Nephron (organoid): Measurements from ENCODE around the gene RGS6.

Experiments used
- H3K27ac Mint-ChIP-seq, 3 experiments: 2 replicates each; pipeline ENCODE4 v1.8.0; 2020; ENCODE audit warnings: mixed read lengths in 3 of 3, mild to moderate bottlenecking in 2 of 3, moderate library complexity in 1 of 3
- H3K27me3 Mint-ChIP-seq: 2 replicates; pipeline ENCODE4 v1.8.0; 2021; ENCODE audit warnings: low read depth, mild to moderate bottlenecking, moderate library complexity, mixed read lengths
- H3K36me3 Mint-ChIP-seq: 2 replicates; pipeline ENCODE4 v1.8.0; 2020; ENCODE audit warnings: low read depth, mixed read lengths
- H3K4me1 Mint-ChIP-seq: 2 replicates; pipeline ENCODE4 v1.8.0; 2020; ENCODE audit warnings: mixed read lengths
- H3K4me3 Mint-ChIP-seq, 3 experiments: 2 replicates each; pipeline ENCODE4 v1.8.0; 2020; ENCODE audit warnings: mild to moderate bottlenecking in 3 of 3, mixed read lengths in 3 of 3, moderate library complexity in 2 of 3
- H3K9me3 Mint-ChIP-seq: 2 replicates; pipeline ENCODE4 v1.8.0; 2020; ENCODE audit warnings: mixed read lengths
- CTCF ChIP-seq, 3 experiments: fragments of 200-600 bp; sonication (generic); IDR thresholded peaks; one replicate each; pipeline ENCODE4 v1.5.0; 2021; ENCODE audit warnings: antibody characterized with exemption in 3 of 3; ENCODE audit not compliant: unreplicated experiment in 3 of 3

RGS6 gene

GRCh38 chr14:71942904-71943694, 10.9 kb downstream of the RGS6 start:
- Mint-ChIP-seq H3K4me1 (no peaks in the 10 kb centered on the region), H3K4me3 (no peak overlapping the region), H3K27ac (no peak overlapping the region), H3K27me3 (peaks cover 7% of the 10 kb centered on the region), H3K9me3 (peaks cover 15% of the 10 kb centered on the region), H3K36me3 (no peaks in the 10 kb centered on the region)
- TF ChIP-seq CTCF (IDR thresholded peaks at IDR 0.05; ENCODE audit: unreplicated experiment in 3 of 3): no peak

GRCh38 chr14:71943695-71944018, 11.4 kb downstream of the RGS6 start:
- Mint-ChIP-seq H3K27ac (no peak overlapping the region), H3K36me3 (no peaks in the 10 kb centered on the region), H3K4me3 (no peak overlapping the region), H3K27me3 (peaks cover 4% of the 10 kb centered on the region), H3K9me3 (peaks cover 15% of the 10 kb centered on the region), H3K4me1 (no peaks in the 10 kb centered on the region)
- TF ChIP-seq CTCF (IDR thresholded peaks at IDR 0.05; ENCODE audit: unreplicated experiment in 3 of 3): no peak

- no peaks in the 10 kb centered on the region for H3K36me3 Mint-ChIP-seq
- peaks cover 6% of the 10 kb centered on the region for H3K27me3 Mint-ChIP-seq
- no peak overlapping the region for H3K27ac Mint-ChIP-seq
- no peak overlapping the region for H3K4me3 Mint-ChIP-seq
- H3K9me3 Mint-ChIP-seq: peaks cover 16% of the 10 kb centered on the region
- TF ChIP-seq CTCF (IDR thresholded peaks at IDR 0.05; ENCODE audit: unreplicated experiment in 3 of 3): no peak
- H3K4me1 Mint-ChIP-seq: no peaks in the 10 kb centered on the region
Observed at GRCh38 chr14:71947947-71948500, 15.8 kb downstream of the RGS6 start.

GRCh38 chr14:71952381-71953363, 20.4 kb downstream of the RGS6 start:
- Mint-ChIP-seq H3K4me3 (no peak overlapping the region), H3K4me1 (no peaks in the 10 kb centered on the region)

GRCh38 chr14:71956920-71957563, 24.8 kb downstream of the RGS6 start:
- Mint-ChIP-seq H3K27ac (no peak overlapping the region), H3K9me3 (no peaks in the 10 kb centered on the region)
- TF ChIP-seq CTCF (IDR thresholded peaks at IDR 0.05; ENCODE audit: unreplicated experiment in 3 of 3): no peak

More at GRCh38 chr14:71952381-71953363, 20.4 kb downstream of the RGS6 start:
- TF ChIP-seq CTCF (IDR thresholded peaks at IDR 0.05; ENCODE audit: unreplicated experiment in 3 of 3): no peak
- no peaks in the 10 kb centered on the region for H3K36me3 Mint-ChIP-seq
- peaks cover 16% of the 10 kb centered on the region for H3K9me3 Mint-ChIP-seq
- H3K27me3 Mint-ChIP-seq: peaks cover 9% of the 10 kb centered on the region
- H3K27ac Mint-ChIP-seq: no peak overlapping the region

More at GRCh38 chr14:71956920-71957563, 24.8 kb downstream of the RGS6 start:
- H3K4me1 Mint-ChIP-seq: no peaks in the 10 kb centered on the region
- peaks cover 3% of the 10 kb centered on the region for H3K27me3 Mint-ChIP-seq
- H3K4me3 Mint-ChIP-seq: no peak overlapping the region
- H3K36me3 Mint-ChIP-seq: no peaks in the 10 kb centered on the region
